ENCODE measurements around the gene CD163. TPM values are rescaled to one million over a fixed set of nuclear protein-coding genes. Genes with fewer than 3 reads are reported as not detected.
"Not testable (repeated sequence)": the region's sequence is repeated elsewhere in the genome, so short reads cannot be mapped to it uniquely, and the experiment has no call there.

CD163 gene
- total RNA-seq, 2 donors from 2014 or later: 0.89 to 2.9 TPM

DNA sequence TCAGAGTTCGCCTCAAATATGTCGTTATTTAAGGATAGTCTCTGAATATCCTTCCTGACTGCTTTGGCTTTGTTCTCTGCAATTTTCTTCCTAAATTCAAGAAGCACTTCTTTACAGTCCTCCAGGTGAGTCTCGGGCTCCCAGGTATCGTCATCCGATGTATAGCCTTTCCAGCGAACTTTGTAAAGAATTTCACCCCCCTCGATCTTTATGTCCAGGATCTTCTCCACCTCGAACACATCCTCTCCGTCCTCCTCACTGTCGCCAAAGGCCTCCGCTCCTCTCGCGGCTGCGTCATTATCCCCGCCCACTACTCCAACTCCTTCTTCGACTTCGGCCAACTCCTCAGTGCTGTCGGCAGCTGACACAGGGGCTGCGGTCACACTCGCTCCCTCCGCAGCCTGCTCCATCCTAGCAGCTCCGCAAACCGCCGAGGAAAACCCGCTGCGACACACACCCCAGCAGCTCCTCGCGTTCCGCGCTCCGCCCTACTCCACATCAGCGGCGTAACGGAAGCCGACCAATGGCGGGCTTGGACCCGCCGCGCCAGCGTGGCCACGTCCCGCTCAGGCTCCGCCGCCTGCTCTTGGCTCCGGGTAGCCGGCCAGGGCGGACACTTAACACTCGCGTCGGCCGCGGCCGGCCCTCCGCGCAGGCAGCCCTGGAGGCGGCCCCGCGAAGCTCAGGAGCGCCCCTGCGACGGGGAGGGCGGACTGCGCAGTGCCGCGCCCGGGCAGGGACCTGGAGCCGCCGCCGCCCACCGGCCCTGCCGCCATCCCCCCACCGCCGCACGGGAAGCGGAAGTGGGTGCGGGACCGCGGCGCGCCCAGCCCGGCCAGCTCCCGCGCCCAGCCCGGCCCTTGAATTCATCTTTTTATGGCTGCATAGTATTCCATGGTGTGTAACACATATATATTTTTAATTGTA lies 63.7 kb downstream of the CD163 start:
- H3K27ac Mint-ChIP-seq: no peak overlapping the region
- peaks cover 30% of the 10 kb centered on the region for H3K27me3 Mint-ChIP-seq
- no peaks in the 10 kb centered on the region for H3K4me1 Mint-ChIP-seq
- peak; percentile 72 for ATAC-seq
- peak overlapping the region; percentile 63 for H3K4me3 Mint-ChIP-seq
- peaks cover 4% of the 10 kb centered on the region for H3K36me3 Mint-ChIP-seq (ENCODE audit: low read depth)
- no peak for DNase-seq
- no peaks in the 10 kb centered on the region for H3K9me3 ChIP-seq (ENCODE audit: control insufficient read depth, low read length, poor library complexity, severe bottlenecking)

DNA sequence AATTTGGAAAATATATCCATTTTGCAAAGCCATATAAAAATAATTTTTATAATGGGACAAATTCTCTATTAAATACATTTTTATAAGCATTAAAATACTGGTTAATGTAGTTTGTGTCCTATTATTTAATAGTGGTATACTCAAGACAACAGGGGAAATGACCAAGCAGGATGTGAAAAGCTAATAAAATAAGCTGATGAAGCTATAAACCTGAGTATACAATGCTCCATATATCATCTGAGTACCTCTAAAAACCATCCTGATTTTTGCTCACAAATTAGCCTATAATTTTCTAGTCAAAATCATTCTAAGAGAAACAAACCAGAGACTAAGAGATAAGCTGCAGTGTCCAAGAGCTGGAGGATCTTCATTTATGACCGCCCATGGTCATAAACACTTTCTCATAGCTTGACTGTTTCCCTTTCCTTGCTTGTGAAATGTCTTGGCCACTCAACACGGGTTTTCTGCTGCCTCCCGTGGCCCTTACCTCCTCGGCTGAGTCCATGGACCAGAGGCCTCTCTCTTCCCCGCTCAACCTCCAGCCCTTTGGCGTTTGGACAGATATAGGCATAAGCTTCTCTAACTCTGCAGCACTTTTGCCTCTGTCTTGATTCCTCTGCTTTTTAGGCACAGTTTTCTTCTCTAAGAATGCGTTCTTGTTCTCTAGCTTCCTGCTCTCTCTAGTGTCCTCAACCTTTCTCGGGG lies 65.1 kb downstream of the CD163 start:
- peaks cover 24% of the 10 kb centered on the region for H3K27me3 Mint-ChIP-seq
- not testable (repeated sequence) for DNase-seq; H3K4me3 Mint-ChIP-seq; ATAC-seq; H3K9me3 ChIP-seq (ENCODE audit: control insufficient read depth, low read length, poor library complexity, severe bottlenecking); H3K27ac Mint-ChIP-seq; H3K4me1 Mint-ChIP-seq; H3K36me3 Mint-ChIP-seq (ENCODE audit: low read depth)

DNA sequence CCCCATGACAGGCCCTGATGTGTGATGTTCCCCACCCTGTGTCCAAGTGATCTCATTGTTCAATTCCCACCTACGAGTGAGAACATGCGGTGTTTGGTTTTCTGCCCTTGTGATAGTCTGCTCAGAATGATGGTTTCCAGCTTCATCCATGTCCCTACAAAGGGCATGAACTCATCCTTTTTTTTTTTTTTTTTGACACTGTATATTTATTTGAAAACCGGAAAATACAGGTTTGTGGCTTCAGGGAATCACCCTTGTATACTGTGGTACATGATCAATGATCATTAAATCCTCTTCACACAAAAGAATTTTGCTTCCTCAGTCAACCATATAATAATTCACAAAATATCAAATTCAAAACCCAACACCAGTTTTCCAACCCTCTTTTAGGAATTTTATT lies 66.1 kb downstream of the CD163 start:
- not testable (repeated sequence) for H3K27ac Mint-ChIP-seq; DNase-seq; H3K9me3 ChIP-seq (ENCODE audit: control insufficient read depth, low read length, poor library complexity, severe bottlenecking); ATAC-seq; H3K4me1 Mint-ChIP-seq; H3K4me3 Mint-ChIP-seq; H3K36me3 Mint-ChIP-seq (ENCODE audit: low read depth)
- H3K27me3 Mint-ChIP-seq: peaks cover 19% of the 10 kb centered on the region

DNA sequence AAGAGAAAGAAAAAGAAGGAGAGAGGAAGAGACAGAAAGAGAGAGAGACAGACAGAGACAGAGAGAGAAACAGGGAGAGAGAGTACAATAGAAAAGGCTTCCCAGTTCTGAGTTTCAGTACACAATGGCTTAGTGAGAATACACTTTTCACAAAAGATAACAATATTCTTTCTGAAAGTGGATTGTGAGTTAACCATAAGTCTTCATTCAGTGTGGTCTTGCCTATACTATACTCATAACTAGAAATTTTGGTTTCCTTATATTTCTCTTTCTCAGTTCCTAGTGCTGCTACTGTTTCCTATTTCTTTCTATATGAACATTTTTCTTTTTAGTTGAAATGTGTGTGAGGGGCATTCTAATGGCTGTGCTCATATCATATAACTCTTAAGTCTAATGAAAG lies 68.9 kb downstream of the CD163 start:
- peaks cover 9% of the 10 kb centered on the region for H3K27me3 Mint-ChIP-seq
- peaks cover 3% of the 10 kb centered on the region for H3K36me3 Mint-ChIP-seq (ENCODE audit: low read depth)
- H3K4me3 Mint-ChIP-seq: no peak overlapping the region
- DNase-seq: no peak
- H3K27ac Mint-ChIP-seq: no peak overlapping the region
- ATAC-seq: no peak
- H3K9me3 ChIP-seq (ENCODE audit: control insufficient read depth, low read length, poor library complexity, severe bottlenecking): no peaks in the 10 kb centered on the region
- no peaks in the 10 kb centered on the region for H3K4me1 Mint-ChIP-seq

DNA sequence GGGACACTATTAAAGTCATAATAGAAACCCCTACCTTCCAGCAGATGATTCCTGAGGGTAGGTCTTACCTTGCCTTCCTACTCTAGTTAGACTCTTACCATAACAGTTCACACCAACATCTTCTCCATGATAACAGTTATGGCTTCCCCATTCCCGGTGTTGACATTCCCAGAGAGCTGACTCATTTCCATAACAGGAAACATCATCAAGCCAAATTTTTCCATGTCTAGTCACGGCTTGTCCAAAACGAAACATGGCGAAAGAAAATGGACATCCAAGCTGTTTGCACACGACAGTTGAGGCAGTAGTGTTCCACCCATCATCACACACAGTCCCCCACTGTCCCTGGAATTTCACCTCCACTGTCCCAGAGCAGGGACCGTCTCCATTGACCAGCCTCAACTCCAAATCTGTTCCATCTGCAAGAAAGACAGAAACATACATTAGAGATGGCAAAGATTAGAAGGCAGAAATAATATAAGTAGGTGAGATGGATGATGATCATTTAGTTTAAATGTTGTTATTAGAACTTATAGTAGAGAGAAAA lies 70.2 kb downstream of the CD163 start:
- ATAC-seq: no peak
- no peak for DNase-seq
- Mint-ChIP-seq H3K27ac (no peak overlapping the region), H3K4me3 (no peak overlapping the region), H3K4me1 (no peaks in the 10 kb centered on the region), H3K27me3 (peaks cover 13% of the 10 kb centered on the region), H3K36me3 (ENCODE audit: low read depth) (peaks cover 5% of the 10 kb centered on the region)
- H3K9me3 ChIP-seq (ENCODE audit: control insufficient read depth, low read length, poor library complexity, severe bottlenecking): no peaks in the 10 kb centered on the region

DNA sequence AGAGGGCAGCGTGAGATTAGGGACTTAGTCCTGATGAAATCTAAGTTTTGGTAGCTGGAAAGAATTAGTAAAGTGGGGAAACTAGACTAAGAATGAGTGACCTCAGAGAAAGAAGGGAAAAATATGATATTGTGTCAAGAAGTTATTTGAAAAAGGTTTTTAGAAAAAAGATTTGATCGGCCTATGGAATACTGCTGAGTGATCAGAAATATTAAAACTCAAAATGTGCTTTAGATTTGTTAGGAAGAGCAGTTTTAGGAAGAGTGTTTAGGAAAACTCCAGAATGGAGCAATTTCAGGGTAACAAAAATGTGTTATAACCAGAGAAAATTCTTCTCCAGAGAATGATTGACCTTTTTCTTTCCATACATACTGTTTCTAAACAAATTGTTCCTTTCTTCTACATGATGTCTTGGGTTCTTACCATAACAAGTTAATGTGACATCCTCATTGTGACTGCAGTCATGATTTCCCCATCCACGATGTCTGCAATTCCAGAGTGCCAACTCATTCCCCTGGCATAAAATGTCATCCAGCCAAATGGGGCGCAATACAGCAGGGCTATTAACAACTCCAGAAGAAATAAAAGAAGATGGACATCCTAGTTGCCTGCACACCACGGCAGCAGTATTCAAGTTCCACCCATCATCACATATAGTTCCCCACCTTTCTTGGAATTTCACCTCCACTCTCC lies 71.4 kb downstream of the CD163 start:
- H3K27ac Mint-ChIP-seq: no peak overlapping the region
- peaks cover 13% of the 10 kb centered on the region for H3K27me3 Mint-ChIP-seq
- H3K4me3 Mint-ChIP-seq: no peak overlapping the region
- H3K9me3 ChIP-seq (ENCODE audit: control insufficient read depth, low read length, poor library complexity, severe bottlenecking): no peaks in the 10 kb centered on the region
- DNase-seq (no peak), ATAC-seq (no peak)
- H3K4me1 Mint-ChIP-seq: no peaks in the 10 kb centered on the region
- H3K36me3 Mint-ChIP-seq (ENCODE audit: low read depth): peaks cover 5% of the 10 kb centered on the region

Other genes with a start within 250 kb of the CD163 start
- gene ACSM4, start 199.7 kb downstream of the CD163 start, total RNA-seq: not detected
- gene CD163L1, start 59.6 kb downstream of the CD163 start, total RNA-seq: under 1 TPM in 1 of 2 donors, not detected in 1; 0.08 TPM
- gene APOBEC1, start 162.1 kb upstream of the CD163 start, total RNA-seq: not detected
- not detected for gene GDF3, start 192.0 kb upstream of the CD163 start, total RNA-seq
- gene DPPA3, start 207.7 kb upstream of the CD163 start, total RNA-seq: not detected
- not detected for gene CLEC4C, start 243.6 kb upstream of the CD163 start, total RNA-seq

Data from T-helper 17 cell (primary cell).